ENCODE measurements around the gene HNRNPD.
A peak's percentile ranks its signal among the peaks of the same experiment; 100 is the strongest.
"Not testable (repeated sequence)": the region's sequence is repeated elsewhere in the genome, so short reads cannot be mapped to it uniquely, and the experiment has no call there.

The HNRNPD gene

DNA sequence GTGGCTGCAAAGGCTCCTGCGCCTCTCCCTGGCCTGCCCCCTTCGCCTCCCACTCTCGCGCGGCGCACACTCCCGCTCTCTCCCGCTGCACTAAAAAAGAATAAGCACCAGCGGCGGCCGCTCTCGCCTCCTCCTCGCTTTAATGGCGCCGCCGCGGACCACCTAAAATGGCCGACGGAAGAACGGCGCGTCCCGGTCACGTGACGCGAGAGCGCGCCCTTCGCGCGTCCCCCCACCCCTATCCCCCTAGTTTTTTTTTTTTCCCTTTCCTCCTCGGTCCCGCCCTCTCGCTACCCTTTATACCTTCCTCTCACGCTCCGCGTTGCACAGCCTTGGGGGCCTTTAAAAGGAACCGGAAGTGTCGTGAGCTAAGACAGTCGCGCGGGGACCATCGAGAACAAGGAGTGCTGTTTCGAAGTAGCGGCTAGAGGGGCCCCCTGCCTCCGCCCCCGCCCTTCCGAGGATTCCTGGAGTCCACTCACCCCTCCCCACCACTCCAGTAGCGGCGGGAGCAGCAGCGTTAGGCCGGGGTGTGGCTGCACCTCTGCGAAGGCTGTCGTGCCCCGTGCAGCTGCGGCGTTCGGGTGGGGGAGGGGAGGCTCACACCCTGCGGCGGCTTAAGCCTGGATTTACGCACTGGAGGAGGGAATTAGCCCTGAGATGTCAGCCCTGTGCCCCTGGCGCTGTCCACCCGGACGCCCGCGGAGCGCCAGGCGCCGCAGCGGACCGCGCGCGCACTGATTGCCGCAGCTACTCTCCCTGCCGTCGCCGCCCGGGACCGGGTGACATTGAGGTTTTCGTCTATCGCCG, at the start of gene HNRNPD:
TSS of gene HNRNPD (minus strand) at position 176 of the 810 bp plus-strand sequence. CDS start 313 bp downstream, outside the sequence.
- DNase-seq: peak; percentile 100

DNA sequence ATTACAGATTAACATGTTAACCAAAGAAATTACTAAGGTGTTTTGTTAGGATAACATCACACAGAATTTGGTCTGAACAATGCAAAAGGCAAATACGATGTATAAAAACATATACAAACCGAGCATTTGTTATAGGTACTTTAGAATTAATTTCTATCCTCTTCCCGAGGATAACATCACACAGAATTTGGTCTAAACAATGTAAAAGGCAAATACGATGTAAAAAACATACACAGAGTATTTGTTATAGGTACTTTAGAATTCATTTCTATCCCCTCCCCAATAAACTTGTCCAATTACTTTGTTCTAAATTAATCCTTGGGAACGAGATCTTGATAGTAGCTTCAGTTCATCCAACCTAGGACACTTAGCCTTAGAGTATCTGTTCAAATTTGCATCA, 48.8 kb upstream of the HNRNPD start:
- no peak for DNase-seq

DNA sequence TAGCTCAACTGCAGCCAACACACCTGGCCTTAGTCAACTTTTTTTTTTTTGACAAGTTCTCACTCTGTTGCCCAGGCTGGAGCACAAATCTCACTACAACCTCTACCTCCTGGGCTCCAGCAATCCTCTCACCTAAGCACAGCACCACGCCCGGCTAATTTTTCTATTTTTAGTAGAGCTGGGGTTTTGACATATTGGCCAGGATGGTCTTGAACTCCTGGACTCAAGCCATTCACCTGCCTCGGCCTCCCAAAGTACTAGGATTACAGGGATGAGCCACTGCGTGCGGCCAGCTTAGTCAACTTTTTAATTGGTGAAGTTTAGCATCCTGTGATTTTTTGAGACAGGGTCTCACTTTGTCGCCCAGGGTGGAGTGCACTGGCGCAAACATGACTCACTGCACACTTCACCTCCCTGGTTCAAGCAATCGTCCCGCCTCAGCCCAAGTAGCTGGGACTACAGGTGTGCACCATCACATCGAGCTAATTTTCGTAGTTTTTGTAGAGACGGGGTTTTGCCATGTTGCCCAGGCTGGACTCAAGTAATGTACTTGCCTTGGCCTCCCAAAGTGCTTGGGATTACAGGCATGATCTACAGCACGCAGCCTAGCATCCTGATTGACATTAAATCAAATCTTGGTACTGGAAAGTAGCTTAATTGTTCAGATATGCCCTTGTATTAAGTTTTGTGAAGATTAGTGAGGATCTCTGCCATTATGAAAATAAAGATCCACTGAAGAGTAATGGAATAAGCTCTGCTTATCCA, 48.2 kb upstream of the HNRNPD start:
- DNase-seq: no peak

DNA sequence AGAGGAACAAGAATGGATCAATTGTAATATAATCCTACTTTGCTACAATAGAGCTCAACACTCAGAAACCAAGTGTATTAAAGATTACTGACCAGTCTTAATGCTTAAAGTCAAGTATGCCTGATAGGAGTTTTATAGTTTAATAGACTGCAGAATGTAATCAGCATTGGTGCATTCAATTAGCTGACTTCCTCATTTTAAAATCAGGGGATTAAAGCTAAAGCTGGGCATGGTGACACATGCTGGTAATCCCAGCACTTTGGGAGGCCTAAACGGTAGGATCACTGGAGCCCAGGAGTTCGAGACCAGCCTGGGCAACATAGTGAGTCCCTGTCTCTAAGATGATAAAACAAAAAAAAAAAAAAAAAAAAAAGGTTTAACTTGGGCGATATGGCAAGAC, 45.7 kb upstream of the HNRNPD start:
- DNase-seq: no peak

GRCh38 chr4:82415922-82416365, 42.2 kb upstream of the HNRNPD start:
- no peak for DNase-seq

DNA sequence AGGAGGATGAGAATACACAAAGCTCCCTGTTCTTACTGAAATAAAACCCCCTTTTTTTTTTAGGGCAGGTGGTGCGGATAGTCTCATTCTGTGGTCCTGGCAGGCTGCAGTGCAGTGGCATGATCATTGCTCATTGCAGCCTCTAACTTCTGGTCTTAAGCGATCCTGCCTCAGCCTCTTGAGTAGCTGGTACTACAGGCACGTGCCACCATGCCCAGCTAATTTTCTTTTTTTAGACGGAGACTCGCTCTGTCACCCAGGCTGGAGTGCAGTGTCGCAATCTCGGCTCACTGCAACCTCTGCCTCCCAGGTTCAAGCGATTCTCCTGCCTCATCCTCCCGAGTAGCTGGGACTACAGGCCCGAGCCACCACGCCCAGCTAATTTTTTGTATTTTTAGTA, 41.3 kb upstream of the HNRNPD start:
- not testable (repeated sequence) for DNase-seq

GRCh38 chr4:82403725-82404124, 29.9 kb upstream of the HNRNPD start:
- no peak for DNase-seq

DNA sequence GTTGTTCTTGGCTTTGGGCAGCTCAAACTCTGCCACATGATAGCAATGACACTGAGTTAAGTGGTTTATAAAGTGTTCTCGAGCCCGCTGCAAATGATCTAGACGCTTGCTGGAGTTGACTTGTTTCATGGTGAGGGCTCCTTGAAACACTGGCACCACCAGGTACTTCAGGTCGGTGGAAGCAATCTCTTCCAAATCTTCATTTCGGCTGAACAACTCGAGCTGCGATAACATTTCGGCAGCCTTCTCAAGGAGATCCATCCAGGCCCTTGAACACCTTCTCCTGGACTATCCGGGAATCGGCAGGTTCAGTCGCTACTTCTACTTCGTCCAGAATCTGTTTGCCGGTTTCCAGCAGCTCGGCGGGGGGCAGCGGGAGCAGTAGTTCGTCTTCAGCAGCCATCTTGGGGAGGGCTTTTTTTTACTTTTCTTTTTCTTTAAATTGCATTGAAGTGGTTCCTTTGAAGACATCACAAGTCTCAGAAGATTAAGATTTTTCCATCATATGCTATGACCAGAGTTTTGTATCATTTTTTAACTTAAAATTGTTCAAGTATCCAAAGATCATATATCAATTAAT, 28.5 kb upstream of the HNRNPD start:
- DNase-seq: no peak

- DNase-seq: no peak
Measured at GRCh38 chr4:82401600-82401999, 27.8 kb upstream of the HNRNPD start.

GRCh38 chr4:82398263-82398662, 24.5 kb upstream of the HNRNPD start:
- DNase-seq: no peak

GRCh38 chr4:82397527-82397926, 23.7 kb upstream of the HNRNPD start:
- DNase-seq: no peak

DNA sequence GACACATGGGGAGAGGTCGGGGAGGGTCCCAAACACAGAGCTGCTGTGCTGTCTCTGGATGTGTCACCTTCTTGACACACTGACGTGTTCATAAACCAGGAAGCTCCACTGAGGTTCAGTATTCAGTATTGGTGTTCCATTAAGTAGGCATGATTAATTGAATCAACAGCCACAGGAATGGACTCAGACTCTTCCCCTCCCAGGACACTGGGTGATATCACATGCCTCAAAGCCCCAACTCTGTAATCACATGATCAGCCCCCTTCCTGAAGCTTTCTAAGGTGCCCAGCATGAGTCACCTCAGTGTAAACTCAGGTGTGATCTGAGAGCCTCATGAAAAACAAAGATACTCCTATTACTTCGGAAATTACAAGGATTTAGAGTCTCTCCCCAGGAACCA, 21.1 kb upstream of the HNRNPD start:
- no peak for DNase-seq

DNA sequence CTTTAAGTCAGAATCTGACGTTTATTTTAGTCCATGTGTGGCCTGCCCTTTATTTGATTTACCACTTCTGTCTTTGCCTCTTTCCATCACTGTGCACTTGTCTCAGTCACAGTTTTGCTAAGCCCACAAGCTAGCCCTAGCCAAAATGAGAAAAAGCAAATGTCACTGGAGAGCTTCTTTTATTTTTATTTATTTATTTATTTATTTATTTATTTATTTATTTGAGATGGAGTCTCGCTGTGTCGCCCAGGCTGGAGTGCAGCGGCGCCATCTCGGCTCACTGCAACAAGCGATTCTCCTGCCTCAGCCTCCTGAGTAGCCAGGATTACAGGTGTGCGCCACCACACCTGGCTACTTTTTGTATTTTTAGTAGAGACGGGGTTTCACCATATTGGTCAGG, 16.3 kb upstream of the HNRNPD start:
- not testable (repeated sequence) for DNase-seq

DNA sequence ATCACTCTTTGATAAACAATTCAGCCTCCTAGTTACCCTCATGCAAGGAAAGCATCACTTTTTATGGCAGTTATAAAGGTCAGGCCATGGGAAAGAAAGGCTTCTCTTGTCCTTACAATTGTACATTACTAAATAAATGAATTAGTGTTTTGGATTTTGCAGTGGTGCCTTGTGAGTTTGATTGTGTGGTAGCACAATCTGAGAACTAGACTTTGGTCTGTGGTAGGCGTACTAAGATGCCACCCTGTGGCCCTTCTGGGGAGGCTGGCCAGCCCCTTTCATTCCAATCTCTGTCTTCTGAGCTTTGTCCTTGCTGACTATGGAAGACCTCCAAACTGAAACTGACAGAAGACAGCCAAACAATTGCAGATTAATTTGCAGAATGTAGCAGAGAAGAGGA, 14.6 kb upstream of the HNRNPD start:
- no peak for DNase-seq

GRCh38 chr4:82386312-82386711, 12.5 kb upstream of the HNRNPD start:
- not testable (repeated sequence) for DNase-seq

DNA sequence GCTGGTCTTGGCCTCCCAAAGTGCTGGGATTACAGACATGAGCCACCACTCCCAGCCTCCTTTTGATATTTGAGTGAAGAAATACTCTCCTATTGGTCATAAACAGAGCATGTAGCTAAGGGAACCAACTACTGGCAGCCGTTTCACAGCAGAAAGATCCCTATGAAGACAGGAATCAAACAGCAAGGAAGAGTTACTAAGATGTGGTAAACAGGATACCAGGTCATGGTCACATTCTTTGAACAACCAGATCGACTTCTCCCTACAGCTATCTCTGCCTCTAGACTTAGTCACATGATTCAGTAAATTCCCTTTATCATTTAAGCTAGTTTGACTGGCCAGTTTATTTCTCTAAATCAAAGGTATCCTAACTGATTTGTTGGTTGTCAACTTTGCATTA, 9.0 kb upstream of the HNRNPD start:
- no peak for DNase-seq

- no peak for DNase-seq
Measured at GRCh38 chr4:82381661-82382296, 8.0 kb upstream of the HNRNPD start.

DNA sequence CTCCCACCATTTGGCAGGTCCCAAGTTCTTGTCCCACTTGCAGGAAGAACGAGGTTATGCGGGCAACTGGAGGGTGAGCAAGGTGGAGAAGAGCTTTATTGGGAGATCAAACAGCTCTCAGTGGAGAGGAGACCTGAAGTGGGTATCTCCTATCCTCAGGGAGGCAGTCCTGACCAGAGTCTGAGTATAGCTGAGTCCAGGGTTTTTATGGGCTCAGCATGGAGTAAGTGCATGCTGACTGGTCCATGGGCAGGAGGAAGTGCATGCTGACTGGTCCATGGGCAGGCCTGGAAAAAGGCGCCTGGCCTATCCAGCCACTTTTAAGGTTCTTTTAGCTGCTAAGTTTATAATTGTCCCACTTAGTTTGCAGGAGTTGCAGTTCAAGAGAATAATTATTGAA, 7.4 kb upstream of the HNRNPD start:
- DNase-seq: no peak

DNA sequence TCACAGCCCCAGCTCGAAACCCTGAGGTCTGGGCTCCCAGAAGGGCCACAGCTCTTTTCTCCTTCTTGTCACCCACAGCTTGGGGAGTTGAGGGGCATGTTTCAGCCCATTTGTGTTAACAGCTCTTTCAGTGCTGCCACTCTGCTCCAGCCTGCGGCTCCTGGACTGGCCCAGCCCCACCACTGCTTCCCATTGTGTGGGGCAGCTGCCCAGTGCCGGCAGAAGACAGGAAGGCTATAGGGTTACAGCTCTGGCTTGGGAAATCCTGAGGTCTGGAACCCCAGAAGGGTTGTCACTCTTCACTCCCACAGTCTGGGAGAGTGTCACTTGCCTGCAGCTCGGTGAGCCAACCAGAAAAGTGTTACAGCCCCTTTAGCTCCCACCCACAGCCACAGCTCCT, 7.0 kb upstream of the HNRNPD start:
- no peak for DNase-seq

DNA sequence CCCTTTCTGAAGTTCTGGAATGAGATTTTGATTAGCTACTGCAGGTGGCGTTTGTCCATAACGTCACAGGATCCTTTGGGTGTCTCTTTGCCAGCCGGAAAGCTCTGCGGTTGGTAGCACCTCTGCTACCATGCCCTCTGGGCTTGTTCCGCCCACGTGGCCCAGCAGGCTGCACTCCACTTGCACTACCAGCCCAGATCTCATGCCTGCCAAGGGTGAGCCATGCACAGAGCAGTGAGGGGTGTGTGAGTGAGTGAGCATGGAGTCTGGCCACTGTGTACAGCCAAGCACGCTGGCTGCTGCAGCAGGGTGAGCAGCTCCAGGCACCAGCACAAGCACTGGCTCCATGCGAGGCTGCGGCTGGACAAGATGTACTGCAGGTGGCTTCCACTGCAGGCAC, 6.6 kb upstream of the HNRNPD start:
- no peak for DNase-seq

DNA sequence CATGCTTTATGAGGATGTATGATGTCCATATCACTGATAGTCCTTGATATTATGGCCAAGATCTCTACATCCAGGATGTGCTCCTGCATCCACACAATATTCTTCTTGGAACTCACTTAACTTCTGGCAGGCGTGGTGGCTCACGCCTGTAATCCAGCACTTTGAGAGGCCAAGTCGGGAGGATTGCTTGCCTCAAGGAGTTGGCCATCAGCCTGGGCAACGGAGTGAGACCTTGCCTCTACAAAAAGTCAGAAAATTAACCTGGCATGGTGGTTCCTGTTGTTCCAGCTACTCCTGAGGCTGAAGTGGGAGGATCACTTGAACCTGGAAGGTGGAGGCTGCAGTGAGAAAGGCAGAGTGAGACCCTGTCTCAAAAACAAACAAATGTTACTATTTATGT, 2.3 kb upstream of the HNRNPD start:
- DNase-seq: no peak

GRCh38 chr4:82373486-82373815, 340 bp downstream of the HNRNPD start:
- no peak for DNase-seq
